Activated naive CD4-positive, alpha-beta T cell (primary cell): ENCODE measurements around the gene PTDSS2.

Source experiments
- DNase-seq, 4 experiments: peaks; one replicate each; lab custom pipeline; 2025; lab: John Stamatoyannopoulos, UW

Gene PTDSS2

GRCh38 chr11:490186-490929 lies 40.3 kb downstream of the PTDSS2 start:
- no peak for DNase-seq

GRCh38 chr11:490930-491260 lies 40.8 kb downstream of the PTDSS2 start:
- DNase-seq = no peak

GRCh38 chr11:491358-491757 lies 41.3 kb downstream of the PTDSS2 start:
- no peak for DNase-seq

GRCh38 chr11:492427-493226 lies 42.5 kb downstream of the PTDSS2 start:
- DNase-seq = no peak

GRCh38 chr11:494761-495536 lies 44.9 kb downstream of the PTDSS2 start:
- DNase-seq = no peak

- no peak for DNase-seq
Measured at GRCh38 chr11:495537-495931, 45.5 kb downstream of the PTDSS2 start.

- DNase-seq = no peak
Measured at GRCh38 chr11:496834-497564, 46.9 kb downstream of the PTDSS2 start.

GRCh38 chr11:497565-498296 lies 47.7 kb downstream of the PTDSS2 start:
- no peak for DNase-seq

- DNase-seq = no peak
Measured at GRCh38 chr11:498297-499181, 48.5 kb downstream of the PTDSS2 start.

GRCh38 chr11:499201-500076 lies 49.4 kb downstream of the PTDSS2 start:
- no peak for DNase-seq

GRCh38 chr11:501001-501682 lies 51.1 kb downstream of the PTDSS2 start:
- DNase-seq = no peak

- DNase-seq = no peak
Measured at GRCh38 chr11:501683-502287, 51.7 kb downstream of the PTDSS2 start.

- DNase-seq = no peak
Measured at GRCh38 chr11:502288-503178, 52.5 kb downstream of the PTDSS2 start.

GRCh38 chr11:503179-503981 lies 53.3 kb downstream of the PTDSS2 start:
- no peak for DNase-seq

- DNase-seq = peak in 1 of 4 experiments; percentile 8
Measured at GRCh38 chr11:504053-504993, 54.2 kb downstream of the PTDSS2 start.
